Tibial nerve (tissue), 4 donors: ENCODE results near the gene CALHM4. TPM values are rescaled to one million over a fixed set of nuclear protein-coding genes. Genes with fewer than 3 reads are reported as not detected.
A peak's percentile ranks its signal among the peaks of the same experiment; 100 is the strongest.

Experiments
- DNase-seq, 2 donors: peaks; one replicate each; pipeline ENCODE4 v3.0.0-alpha.2; 2019; ENCODE audit warnings: low spot score in 2 of 2
- H3K27ac ChIP-seq, 4 donors: fragments of 200-600 bp; sonication (generic) in 3 of 4; one replicate each; pipeline ENCODE4 v1.5.1; 2017 to 2019; ENCODE audit warnings: mild to moderate bottlenecking in 1 of 4
- H3K27me3 ChIP-seq, 2 donors: fragments of 200-600 bp; sonication (generic) in 1 of 2; one replicate each; pipeline versions ENCODE4 v1.5.1 to v1.6.0; 2017 to 2019
- H3K36me3 ChIP-seq, 3 donors: fragments of 200-600 bp; sonication (generic); one replicate each; pipeline ENCODE4 v1.5.1; 2018 to 2019
- H3K4me1 ChIP-seq, 4 donors: fragments of 200-600 bp; sonication (generic) in 3 of 4; one replicate each; pipeline ENCODE4 v1.5.1; 2017 to 2019
- H3K4me3 ChIP-seq, 4 donors: fragments of 200-600 bp; sonication (generic) in 3 of 4; one replicate each; pipeline ENCODE4 v1.5.1; 2017 to 2019; ENCODE audit warnings: mild to moderate bottlenecking in 1 of 4, moderate library complexity in 1 of 4
- H3K9me3 ChIP-seq, 4 donors: fragments of 200-600 bp; sonication (generic) in 3 of 4; one replicate each; pipeline ENCODE4 v1.5.1; 2017 to 2019
- CTCF ChIP-seq, 5 experiments: fragments of 200-600 bp in 3 of 5; fragments of 450-650 bp in 2 of 5; sonication (generic) in 3 of 5; IDR thresholded peaks; one replicate each; pipeline ENCODE4 v1.5.1; 2016 to 2019; ENCODE audit warnings: antibody characterized with exemption in 5 of 5, mild to moderate bottlenecking in 3 of 5, moderate library complexity in 2 of 5
- EP300 ChIP-seq, 2 donors: sonication (generic); formaldehyde crosslinking; IDR thresholded peaks; one replicate each; pipeline ENCODE4 v1.6.1; 2017; ENCODE audit warnings: antibody characterized with exemption in 2 of 2, mild to moderate bottlenecking in 1 of 2
- POLR2A ChIP-seq, 2 donors: fragments of 450-650 bp; IDR thresholded peaks; one replicate each; pipeline ENCODE4 v1.6.1; 2017; ENCODE audit warnings: antibody characterized with exemption in 2 of 2, mild to moderate bottlenecking in 2 of 2, moderate library complexity in 2 of 2
- WGBS, 2 donors: methylation state at CpG; one replicate each; pipeline ENCODE4 v1.1.5; 2018; 5-methylcytosine and 5-hydroxymethylcytosine counted together
- total RNA-seq, 4 donors: library from RNA; depleted of rRNA; stranded (reverse); fragments of >200 nt; gene quantifications; one replicate each; pipeline ENCODE4 v1.1.0, GENCODE V29; 2016

The CALHM4 gene
- total RNA-seq, 4 donors from 2014 or later: 0.42 TPM; not detected in 3

- H3K27ac ChIP-seq: no peak overlapping the region
- no peak for DNase-seq
- H3K27me3 ChIP-seq: no peaks in the 10 kb centered on the region
- 61 to 63% methylated on average over 2 of the region's 2 CpGs for WGBS, 2 donors
- H3K4me3 ChIP-seq: no peak overlapping the region
- no peaks in the 10 kb centered on the region for H3K36me3 ChIP-seq
- H3K9me3 ChIP-seq: no peaks in the 10 kb centered on the region
- no peak for TF ChIP-seq CTCF (IDR thresholded peaks at IDR 0.05)
- TF ChIP-seq POLR2A (IDR thresholded peaks at IDR 0.05): no peak
- TF ChIP-seq EP300 (IDR thresholded peaks at IDR 0.05): no peak
- peaks cover 0 to 29% (median 0%) of the 10 kb centered on the region in 4 donors for H3K4me1 ChIP-seq
Measured at GRCh38 chr6:116530436-116530835, 23.1 kb upstream of the CALHM4 start.

GRCh38 chr6:116531675-116532570 lies 21.6 kb upstream of the CALHM4 start:
- Histone ChIP-seq H3K27ac (no peak overlapping the region), H3K36me3 (no peaks in the 10 kb centered on the region), H3K4me1 (peaks cover 0 to 29% (median 0%) of the 10 kb centered on the region in 4 donors), H3K27me3 (no peaks in the 10 kb centered on the region), H3K9me3 (no peaks in the 10 kb centered on the region), H3K4me3 (no peak overlapping the region)
- TF ChIP-seq CTCF (IDR thresholded peaks at IDR 0.05): peak; percentile 62 to 84 (median 79)
- TF ChIP-seq POLR2A (IDR thresholded peaks at IDR 0.05): no peak
- no peak for TF ChIP-seq EP300 (IDR thresholded peaks at IDR 0.05)
- DNase-seq: peak; percentile 33 to 88
- WGBS, 2 donors: 84 to 86% methylated on average over 12 of the region's 12 CpGs

DNA sequence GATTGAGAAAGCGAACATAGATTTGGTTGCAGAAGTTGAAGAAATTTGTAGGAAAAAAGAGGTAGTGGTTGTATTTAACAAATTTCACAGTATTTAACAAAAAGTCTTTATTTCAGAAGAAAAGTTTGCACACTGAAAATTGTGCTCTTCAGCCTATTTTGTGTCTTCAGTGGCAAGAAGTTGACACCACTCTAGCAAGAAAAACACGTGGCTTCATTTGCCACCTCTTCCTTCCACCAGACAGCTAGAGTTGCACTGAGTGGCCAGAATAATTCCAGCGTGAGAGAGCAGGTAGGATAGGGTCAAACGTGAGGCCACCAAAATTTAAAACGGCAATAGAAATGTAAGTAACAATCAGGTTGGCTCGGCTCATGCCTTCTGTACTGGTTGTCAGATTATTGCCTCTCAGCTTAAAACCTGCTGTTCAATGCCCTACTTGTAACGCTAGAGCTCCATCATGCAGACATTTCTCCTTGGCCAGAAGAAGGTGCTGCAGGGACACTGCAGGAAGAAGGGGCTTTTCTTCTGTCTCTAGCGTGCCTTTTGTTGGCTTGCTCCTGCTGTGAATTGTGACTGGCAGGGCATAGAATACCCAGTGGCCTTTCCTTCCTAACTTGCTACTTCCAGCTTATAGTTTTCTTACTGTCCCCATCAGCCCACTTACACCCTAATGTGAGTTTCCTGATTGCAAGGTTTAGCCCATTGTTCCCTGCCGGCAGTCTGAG lies 20.2 kb upstream of the CALHM4 start:
- H3K27me3 ChIP-seq: no peaks in the 10 kb centered on the region
- H3K27ac ChIP-seq: no peak overlapping the region
- peaks cover 0 to 21% (median 0%) of the 10 kb centered on the region in 4 donors for H3K4me1 ChIP-seq
- TF ChIP-seq POLR2A (IDR thresholded peaks at IDR 0.05) (no peak), EP300 (IDR thresholded peaks at IDR 0.05) (no peak), CTCF (IDR thresholded peaks at IDR 0.05) (no peak)
- H3K9me3 ChIP-seq: no peaks in the 10 kb centered on the region
- H3K36me3 ChIP-seq: no peaks in the 10 kb centered on the region
- 58 to 59% methylated on average over 9 of the region's 9 CpGs for WGBS, 2 donors
- H3K4me3 ChIP-seq: no peak overlapping the region
- DNase-seq: no peak

DNA sequence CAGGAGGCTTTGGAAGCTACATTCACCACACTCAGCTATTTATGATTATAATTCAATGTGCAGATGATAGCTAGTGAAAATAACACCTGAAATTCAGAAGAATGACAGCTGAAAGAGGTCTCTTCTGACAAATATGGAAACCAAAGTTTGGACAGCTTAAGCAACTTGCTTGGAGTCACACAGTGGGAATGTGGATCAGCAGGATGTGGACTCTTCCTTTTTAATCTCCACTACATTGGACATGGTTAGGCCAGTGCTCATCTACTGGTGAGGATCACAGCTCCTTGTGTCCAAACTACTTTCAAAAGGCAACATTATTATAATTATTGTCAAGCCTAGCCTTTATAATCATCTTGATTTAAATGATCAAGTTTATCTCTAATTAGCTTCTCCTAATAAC lies 18.4 kb upstream of the CALHM4 start:
- no peak overlapping the region for H3K4me3 ChIP-seq
- no peak for TF ChIP-seq EP300 (IDR thresholded peaks at IDR 0.05)
- no peak for TF ChIP-seq CTCF (IDR thresholded peaks at IDR 0.05)
- TF ChIP-seq POLR2A (IDR thresholded peaks at IDR 0.05): no peak
- no peaks in the 10 kb centered on the region for H3K36me3 ChIP-seq
- H3K9me3 ChIP-seq: no peaks in the 10 kb centered on the region
- H3K27me3 ChIP-seq: no peaks in the 10 kb centered on the region
- peaks cover 0 to 3% (median 0%) of the 10 kb centered on the region in 4 donors for H3K4me1 ChIP-seq
- no peak overlapping the region for H3K27ac ChIP-seq
- DNase-seq: no peak

DNA sequence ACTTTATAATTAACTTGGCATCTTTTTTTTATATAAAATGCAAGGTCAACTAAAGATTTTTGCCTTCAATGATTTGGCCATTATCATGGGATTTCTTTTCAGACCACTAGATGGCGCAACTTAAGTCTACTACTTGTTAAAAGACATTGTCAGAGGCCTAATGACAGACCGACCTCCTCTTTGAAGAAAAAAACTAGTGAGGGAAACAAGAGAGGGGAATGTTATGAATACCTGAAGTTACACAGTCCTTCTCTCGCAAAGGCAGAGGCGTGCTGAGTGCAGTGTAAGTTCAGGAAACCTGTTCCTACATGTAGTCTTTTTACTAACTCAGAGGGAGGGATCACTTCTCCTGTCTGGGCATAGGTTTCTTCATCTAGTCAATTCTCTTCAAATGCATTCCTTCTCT lies 17.3 kb upstream of the CALHM4 start:
- TF ChIP-seq POLR2A (IDR thresholded peaks at IDR 0.05) (no peak), EP300 (IDR thresholded peaks at IDR 0.05) (no peak), CTCF (IDR thresholded peaks at IDR 0.05) (peak; percentile 56 to 79 (median 60))

More for the DNA sequence above, 17.3 kb upstream of the CALHM4 start:
- WGBS, 2 donors: 15 to 18% methylated on average over 4 of the region's 4 CpGs
- H3K4me3 ChIP-seq: no peak overlapping the region
- no peaks in the 10 kb centered on the region for H3K4me1 ChIP-seq
- H3K36me3 ChIP-seq: no peaks in the 10 kb centered on the region
- DNase-seq: peak in 1 of 2 donors; percentile 68
- H3K27ac ChIP-seq: no peak overlapping the region
- no peaks in the 10 kb centered on the region for H3K9me3 ChIP-seq
- no peaks in the 10 kb centered on the region for H3K27me3 ChIP-seq
